Frontal cortex (tissue), 4 donors: ENCODE results near the gene CCT5. TPM values are rescaled to one million over a fixed set of nuclear protein-coding genes. Genes with fewer than 3 reads are reported as not detected.
"Not testable (repeated sequence)": the region's sequence is repeated elsewhere in the genome, so short reads cannot be mapped to it uniquely, and the experiment has no call there.

Experiments
- DNase-seq, 2 donors: peaks; one replicate each; pipeline ENCODE4 v3.0.0; 2012; ENCODE audit warnings: low spot score in 2 of 2
- FAIRE-seq: peaks from 2 replicates; lab custom pipeline; 2012; peaks lifted over from hg19 to GRCh38; lab: Jason Lieb, UNC
- total RNA-seq: library from RNA; depleted of rRNA; stranded (reverse); fragments of >200 nt; gene quantifications from one replicate; pipeline ENCODE4 v1.2.3, GENCODE V29; 2014
- donor health status: control.
- donor health status: control.
- donor health status: control.

CCT5 gene
- total RNA-seq, 1 donor from 2014 or later: 284 TPM

- no peak for FAIRE-seq
- no peak for DNase-seq
Measured at GRCh38 chr5:10293907-10294662, 44.0 kb downstream of the CCT5 start.

- FAIRE-seq: no peak
- no peak for DNase-seq
Measured at GRCh38 chr5:10295619-10296326, 45.7 kb downstream of the CCT5 start.

- DNase-seq (no peak), FAIRE-seq (no peak)
Measured at GRCh38 chr5:10297646-10298204, 47.6 kb downstream of the CCT5 start.

- FAIRE-seq (no peak), DNase-seq (no peak)
Measured at GRCh38 chr5:10300246-10300645, 50.2 kb downstream of the CCT5 start.

- FAIRE-seq (no peak), DNase-seq (no peak)
Measured at GRCh38 chr5:10301266-10301665, 51.2 kb downstream of the CCT5 start.

GRCh38 chr5:10301842-10302610, 51.9 kb downstream of the CCT5 start:
- FAIRE-seq (no peak), DNase-seq (no peak)

GRCh38 chr5:10303201-10303600, 53.1 kb downstream of the CCT5 start:
- DNase-seq (no peak), FAIRE-seq (no peak)

- DNase-seq (no peak), FAIRE-seq (no peak)
Measured at GRCh38 chr5:10303699-10304170, 53.7 kb downstream of the CCT5 start.

- FAIRE-seq: no peak
- no peak for DNase-seq
Measured at GRCh38 chr5:10304932-10305331, 54.9 kb downstream of the CCT5 start.

- DNase-seq: no peak
- FAIRE-seq: no peak
Measured at GRCh38 chr5:10306114-10306513, 56.0 kb downstream of the CCT5 start.

- DNase-seq: no peak
- FAIRE-seq: no peak
Measured at GRCh38 chr5:10306806-10307205, 56.7 kb downstream of the CCT5 start.

GRCh38 chr5:10307206-10308148, 57.4 kb downstream of the CCT5 start, which contains the start of gene CMBL:
Gene CMBL (minus strand): TSS chr5:10307902. CDS start chr5:10290762, 17,140 bp downstream.
- no peak for FAIRE-seq
- peak in 1 of 2 donors; percentile 58 for DNase-seq

- DNase-seq (no peak), FAIRE-seq (no peak)
Measured at GRCh38 chr5:10308844-10309243, 58.8 kb downstream of the CCT5 start.

GRCh38 chr5:10310066-10310779, 60.1 kb downstream of the CCT5 start:
- FAIRE-seq: no peak
- DNase-seq: no peak

- not testable (repeated sequence) for FAIRE-seq, DNase-seq
Measured at GRCh38 chr5:10310835-10311570, 60.9 kb downstream of the CCT5 start.

- DNase-seq (no peak), FAIRE-seq (no peak)
Measured at GRCh38 chr5:10311595-10312425, 61.7 kb downstream of the CCT5 start.

- FAIRE-seq (no peak), DNase-seq (no peak)
Measured at GRCh38 chr5:10315201-10315600, 65.1 kb downstream of the CCT5 start.
